ENCODE results near the gene KCTD20. TPM values are rescaled to one million over a fixed set of nuclear protein-coding genes. Genes with fewer than 3 reads are reported as not detected.

KCTD20 gene
- total and polyA plus RNA-seq, 2 of the 13 experiments (the other 11 are each of a cell fraction or from before 2014, with no cell fraction given), result 52.7 to 67.1 TPM

- peak; percentile 94 for TF ChIP-seq ZMYM4 (CRISPR knock-in tag; IDR thresholded peaks at IDR 0.05)
- peak; percentile 91 for TF ChIP-seq SPEN (CRISPR knock-in tag; IDR thresholded peaks at IDR 0.05; ENCODE audit: low read depth)
- TF ChIP-seq ZNF33B (CRISPR knock-in tag; IDR thresholded peaks at IDR 0.05), result no peak
- TF ChIP-seq HMGA1 (CRISPR knock-in tag; conservative IDR thresholded peaks at IDR 0.05), result no peak
- TF ChIP-seq SMC3 (IDR thresholded peaks at IDR 0.05; ENCODE audit: low read length), result peak; percentile 80
- TF ChIP-seq, protein P1, sequence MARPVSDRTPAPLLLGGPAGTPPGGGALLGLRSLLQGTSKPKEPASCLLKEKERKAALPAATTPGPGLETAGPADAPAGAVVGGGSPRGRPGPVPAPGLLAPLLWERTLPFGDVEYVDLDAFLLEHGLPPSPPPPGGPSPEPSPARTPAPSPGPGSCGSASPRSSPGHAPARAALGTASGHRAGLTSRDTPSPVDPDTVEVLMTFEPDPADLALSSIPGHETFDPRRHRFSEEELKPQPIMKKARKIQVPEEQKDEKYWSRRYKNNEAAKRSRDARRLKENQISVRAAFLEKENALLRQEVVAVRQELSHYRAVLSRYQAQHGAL (CRISPR knock-in tag; IDR thresholded peaks at IDR 0.05; ENCODE audit: not compliant biosample characterization), result no peak
- TF ChIP-seq ATM (IDR thresholded peaks at IDR 0.05; ENCODE audit: borderline replicate concordance), result no peak
- peak; percentile 88; the same call in 1 of the 2 replicates for TF ChIP-seq ATF7-NPFF (CRISPR knock-in tag; IDR thresholded peaks at IDR 0.05; ENCODE audit: low read depth)
- TF ChIP-seq ZNF878 (CRISPR knock-in tag; IDR thresholded peaks at IDR 0.05), result peak; percentile 86
- peak; percentile 23; the same call in 1 of the 2 replicates for TF ChIP-seq PRDM10 (CRISPR knock-in tag; IDR thresholded peaks at IDR 0.05; ENCODE audit: low read depth)
- TF ChIP-seq ZNF318 (CRISPR knock-in tag; IDR thresholded peaks at IDR 0.05), result no peak; the same call in 1 of the 2 replicates
- TF ChIP-seq EP300 (IDR thresholded peaks at IDR 0.05; ENCODE audit: low read depth in 2 of 2, low read length in 2 of 2), result no peak
- TF ChIP-seq EP300 (CRISPR knock-in tag; IDR thresholded peaks at IDR 0.05; ENCODE audit: borderline replicate concordance), result no peak
- TF ChIP-seq, protein P2, sequence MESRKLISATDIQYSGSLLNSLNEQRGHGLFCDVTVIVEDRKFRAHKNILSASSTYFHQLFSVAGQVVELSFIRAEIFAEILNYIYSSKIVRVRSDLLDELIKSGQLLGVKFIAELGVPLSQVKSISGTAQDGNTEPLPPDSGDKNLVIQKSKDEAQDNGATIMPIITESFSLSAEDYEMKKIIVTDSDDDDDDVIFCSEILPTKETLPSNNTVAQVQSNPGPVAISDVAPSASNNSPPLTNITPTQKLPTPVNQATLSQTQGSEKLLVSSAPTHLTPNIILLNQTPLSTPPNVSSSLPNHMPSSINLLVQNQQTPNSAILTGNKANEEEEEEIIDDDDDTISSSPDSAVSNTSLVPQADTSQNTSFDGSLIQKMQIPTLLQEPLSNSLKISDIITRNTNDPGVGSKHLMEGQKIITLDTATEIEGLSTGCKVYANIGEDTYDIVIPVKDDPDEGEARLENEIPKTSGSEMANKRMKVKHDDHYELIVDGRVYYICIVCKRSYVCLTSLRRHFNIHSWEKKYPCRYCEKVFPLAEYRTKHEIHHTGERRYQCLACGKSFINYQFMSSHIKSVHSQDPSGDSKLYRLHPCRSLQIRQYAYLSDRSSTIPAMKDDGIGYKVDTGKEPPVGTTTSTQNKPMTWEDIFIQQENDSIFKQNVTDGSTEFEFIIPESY (CRISPR knock-in tag; IDR thresholded peaks at IDR 0.05), result 0 out of 2 replicates have a peak, but pooled peaks have one; percentile 66
These were observed 19.5 kb upstream of the KCTD20 start (continued) for GRCh38 chr6:36423101-36423824.

Measured in HepG2 (cell line).